GM18520 (cell line): Measurements from ENCODE around the gene MAPK8IP2.

Experiments used
- ATAC-seq: cut with Tn5 transposase; IDR thresholded peaks from one replicate; pipeline ENCODE4 v1.9.1; 2021; ENCODE audit not compliant: unreplicated experiment

Gene MAPK8IP2

GRCh38 chr22:50600538-50600937 is at the start of gene MAPK8IP2:
TSS of gene MAPK8IP2 (plus strand) at chr22:50600793. CDS start at chr22:50600819, 26 bp downstream.
- no peak for ATAC-seq

DNA sequence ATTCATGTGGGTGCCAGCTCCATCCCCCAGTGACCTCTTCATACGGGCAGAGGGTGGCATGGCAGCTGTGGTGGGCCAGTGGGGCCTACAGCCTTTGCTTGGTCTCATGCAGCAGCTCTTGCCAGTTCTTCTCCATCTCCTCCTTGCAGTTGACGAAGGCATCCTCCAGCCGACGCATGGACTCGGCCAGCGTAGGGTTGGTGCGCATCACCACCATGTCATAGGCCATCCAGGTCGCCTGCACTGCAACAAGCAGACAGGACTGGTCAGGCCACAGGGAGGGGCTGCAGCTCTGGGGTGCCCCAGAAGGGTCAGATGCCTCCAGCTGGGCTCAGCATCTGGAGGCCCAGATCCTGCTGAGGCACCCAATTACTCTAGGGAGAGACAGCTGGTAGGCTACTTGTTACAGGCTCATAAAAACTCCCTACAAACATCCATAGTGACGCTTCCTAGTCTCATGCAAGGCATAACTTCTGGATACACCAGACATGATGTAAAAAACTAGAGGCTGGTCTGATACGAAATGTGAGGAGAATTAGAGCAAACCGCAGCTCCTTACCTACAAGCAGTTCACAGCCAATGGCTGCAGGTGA is 49.3 kb upstream of the MAPK8IP2 start:
- ATAC-seq, result no peak

DNA sequence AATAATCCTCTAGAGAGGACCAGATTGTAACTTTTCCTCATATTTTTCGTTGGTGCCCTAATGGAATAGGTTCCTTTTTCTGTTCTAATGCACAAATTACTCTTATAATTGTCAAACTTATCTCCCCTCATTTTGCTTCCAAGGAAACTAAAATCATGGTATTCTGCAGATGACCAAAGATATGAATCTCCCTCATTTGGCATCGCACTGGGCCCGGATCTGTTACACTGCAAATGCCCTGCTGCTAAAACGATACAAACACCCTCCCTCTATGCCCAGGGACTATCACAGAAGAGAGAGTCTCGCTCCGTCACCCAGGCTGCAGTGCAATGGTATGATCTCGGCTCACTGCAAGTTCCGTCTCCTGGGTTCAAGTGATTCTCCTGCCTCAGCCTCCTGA is 47.3 kb upstream of the MAPK8IP2 start:
- ATAC-seq, result no peak

- ATAC-seq, result no peak
Measured at GRCh38 chr22:50556703-50557102, 43.9 kb upstream of the MAPK8IP2 start.

- no peak for ATAC-seq
Measured at GRCh38 chr22:50560034-50560433, 40.6 kb upstream of the MAPK8IP2 start.

- ATAC-seq, result no peak
Measured at GRCh38 chr22:50561401-50562358, 38.9 kb upstream of the MAPK8IP2 start.

GRCh38 chr22:50562523-50563412 is 37.8 kb upstream of the MAPK8IP2 start, which contains the start of gene SYCE3:
TSS of gene SYCE3 (minus strand) at chr22:50562919. CDS start at chr22:50556405, 6,514 bp downstream.
- peak; percentile 72 for ATAC-seq

GRCh38 chr22:50563413-50564160 is 37.0 kb upstream of the MAPK8IP2 start:
- ATAC-seq, result no peak

DNA sequence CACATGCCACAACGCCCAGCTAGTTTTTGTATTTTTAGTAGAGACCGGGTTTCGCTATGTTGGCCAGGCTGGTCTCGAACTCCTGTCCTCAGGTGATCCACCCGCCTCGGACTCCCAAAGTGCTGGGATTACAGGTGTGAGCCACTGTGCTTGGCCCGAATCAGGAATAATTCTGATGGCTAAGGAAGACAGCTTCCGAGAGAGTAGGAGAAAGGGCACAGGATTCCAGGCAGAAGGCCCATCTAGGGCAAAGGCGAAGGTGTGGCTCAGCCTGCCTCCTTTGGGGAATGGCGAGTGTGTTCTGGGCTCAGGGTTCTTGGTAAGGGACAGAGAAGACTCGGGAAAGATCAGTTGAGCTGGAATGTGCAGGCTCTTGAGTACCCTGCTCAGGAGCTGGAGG is 36.3 kb upstream of the MAPK8IP2 start:
- ATAC-seq, result no peak

DNA sequence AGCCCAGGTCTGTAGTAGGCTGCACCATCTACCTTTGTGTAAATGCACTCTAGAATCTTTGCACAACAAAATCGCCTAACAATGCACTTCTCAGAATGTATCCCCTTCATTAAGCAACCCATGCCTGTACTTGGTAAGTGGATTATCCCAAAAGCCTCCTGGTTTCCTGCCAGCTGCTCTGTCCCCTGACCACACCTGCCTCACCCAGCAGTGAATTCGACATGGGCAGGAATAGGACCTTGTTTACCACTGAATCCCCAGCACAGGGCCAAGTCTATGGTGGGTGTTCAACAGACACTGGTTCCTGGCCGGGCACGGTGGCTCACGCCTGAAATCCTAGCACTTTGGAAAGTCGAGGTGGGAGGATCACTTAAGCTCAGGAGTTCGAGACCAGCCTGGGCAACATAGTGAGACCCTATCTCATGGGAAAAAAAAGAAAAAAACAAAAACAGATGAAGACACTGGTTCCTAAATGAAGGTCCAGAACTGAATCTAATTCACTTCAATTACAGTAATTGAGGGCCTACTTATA is 32.8 kb upstream of the MAPK8IP2 start:
- ATAC-seq, result no peak

DNA sequence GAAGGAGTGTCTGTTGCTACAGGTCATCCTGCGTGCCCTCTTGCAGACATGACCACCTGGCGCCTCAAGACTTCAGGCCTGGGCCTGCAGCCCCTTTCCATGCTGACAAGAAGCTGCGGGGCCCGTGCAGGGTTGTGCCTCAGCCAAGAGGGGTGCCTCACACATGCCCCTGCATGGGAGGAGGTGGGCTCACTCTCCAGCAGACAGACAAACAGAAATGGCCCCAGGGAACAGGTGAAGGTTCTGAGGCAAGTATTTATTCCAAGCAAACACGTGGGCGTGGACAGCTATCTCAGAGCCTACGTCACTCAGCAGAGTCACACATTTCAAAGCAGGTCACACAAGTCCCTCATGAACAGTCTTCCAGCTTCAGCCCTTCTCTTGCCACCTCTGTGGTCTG is 32.0 kb upstream of the MAPK8IP2 start:
- ATAC-seq, result no peak

DNA sequence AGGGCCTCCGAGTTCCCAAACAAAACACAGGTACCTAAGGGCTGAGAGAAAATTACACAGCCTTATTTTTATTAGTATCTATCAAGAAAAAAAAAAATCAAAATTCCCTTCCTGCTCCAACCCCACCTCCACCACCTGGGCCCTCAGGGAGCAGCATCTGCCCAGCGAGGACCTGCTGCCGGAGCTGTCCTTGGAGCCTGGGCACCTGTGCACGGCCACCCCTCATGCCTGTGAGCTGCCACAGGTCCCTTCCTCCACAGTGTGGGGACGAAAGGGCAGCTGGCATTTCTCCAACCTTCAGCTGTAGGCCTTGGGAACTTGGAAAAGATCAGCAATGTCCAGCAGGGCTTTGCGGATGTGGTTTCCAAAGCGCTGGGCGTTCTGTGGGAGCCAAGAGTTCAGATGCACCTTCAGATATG is 31.5 kb upstream of the MAPK8IP2 start:
- ATAC-seq, result no peak

DNA sequence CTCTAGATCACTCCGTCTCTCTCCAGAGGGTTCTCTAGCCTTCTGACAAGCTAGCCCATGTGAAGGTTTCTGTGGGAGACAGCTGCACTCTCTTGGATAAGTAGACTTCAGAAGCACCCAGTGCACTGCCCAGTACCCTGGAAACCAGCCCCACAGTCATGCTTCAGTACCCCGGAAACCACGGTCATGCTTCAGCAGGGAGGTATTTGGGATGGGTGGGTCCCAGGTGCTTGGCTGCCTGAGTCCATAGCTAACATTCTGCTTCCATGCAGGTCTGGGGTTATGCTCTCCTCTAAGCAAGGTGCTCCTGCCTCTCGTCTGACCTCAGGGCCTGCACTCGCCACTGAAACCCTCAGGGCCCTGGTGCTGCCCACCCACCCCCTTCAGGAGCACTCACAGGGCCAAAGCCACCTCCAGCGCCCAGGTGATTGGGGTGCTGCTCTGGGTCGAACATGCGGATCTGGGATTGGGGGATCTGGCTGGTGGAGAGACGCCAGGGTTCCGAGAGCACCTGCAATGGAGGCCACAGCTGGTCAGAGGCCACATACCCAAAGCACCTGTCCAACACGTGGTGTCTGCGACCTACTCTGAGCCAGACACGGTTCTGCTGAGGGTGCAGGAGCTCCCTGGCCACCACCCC is 30.6 kb upstream of the MAPK8IP2 start:
- ATAC-seq, result no peak

GRCh38 chr22:50570861-50571260 is 29.7 kb upstream of the MAPK8IP2 start:
- no peak for ATAC-seq

- ATAC-seq, result no peak
Measured at GRCh38 chr22:50571264-50572175, 29.1 kb upstream of the MAPK8IP2 start.

- no peak for ATAC-seq
Measured at GRCh38 chr22:50572965-50573364, 27.6 kb upstream of the MAPK8IP2 start.

GRCh38 chr22:50573491-50574382 is 26.9 kb upstream of the MAPK8IP2 start:
- ATAC-seq, result no peak

DNA sequence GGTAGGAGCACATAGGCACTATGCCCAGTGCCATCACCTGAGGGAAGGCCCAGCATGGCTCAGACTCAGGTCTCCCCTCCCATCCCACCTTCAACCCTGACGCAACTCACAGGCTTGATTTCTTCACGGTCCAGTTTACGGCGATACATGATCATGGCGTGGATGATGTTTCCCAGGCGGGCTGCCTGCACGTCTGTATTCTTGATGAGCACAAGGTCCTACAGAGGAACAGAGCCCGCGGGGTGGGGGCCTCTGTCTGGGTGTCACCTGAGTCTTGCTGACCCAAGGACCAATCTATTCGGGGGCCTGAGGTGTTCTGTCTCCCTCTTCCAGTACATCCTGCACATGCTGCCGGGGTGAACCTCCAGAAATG is 26.2 kb upstream of the MAPK8IP2 start:
- ATAC-seq, result no peak
